Suprapubic skin (tissue), 3 donors: Measurements from ENCODE around the gene TMEM250.

Experiments used
- EP300 ChIP-seq: sonication (generic); formaldehyde crosslinking; IDR thresholded peaks from one replicate; pipeline ENCODE4 v1.6.1; 2017; ENCODE audit warnings: antibody characterized with exemption
- POLR2A ChIP-seq, 2 donors: fragments of 450-650 bp; IDR thresholded peaks; one replicate each; pipeline ENCODE4 v1.6.1; 2017; ENCODE audit warnings: antibody characterized with exemption in 2 of 2, mild to moderate bottlenecking in 2 of 2, moderate library complexity in 2 of 2
- TF ChIP-seq, protein P1 (sequence below), 2 donors: fragments of 200-600 bp in 1 of 2; fragments of 450-650 bp in 1 of 2; sonication (generic) in 1 of 2; IDR thresholded peaks; one replicate each; pipeline ENCODE4 v1.5.1; 2016 to 2019; ENCODE audit warnings: antibody characterized with exemption in 2 of 2, mild to moderate bottlenecking in 1 of 2, moderate library complexity in 1 of 2

DNA sequence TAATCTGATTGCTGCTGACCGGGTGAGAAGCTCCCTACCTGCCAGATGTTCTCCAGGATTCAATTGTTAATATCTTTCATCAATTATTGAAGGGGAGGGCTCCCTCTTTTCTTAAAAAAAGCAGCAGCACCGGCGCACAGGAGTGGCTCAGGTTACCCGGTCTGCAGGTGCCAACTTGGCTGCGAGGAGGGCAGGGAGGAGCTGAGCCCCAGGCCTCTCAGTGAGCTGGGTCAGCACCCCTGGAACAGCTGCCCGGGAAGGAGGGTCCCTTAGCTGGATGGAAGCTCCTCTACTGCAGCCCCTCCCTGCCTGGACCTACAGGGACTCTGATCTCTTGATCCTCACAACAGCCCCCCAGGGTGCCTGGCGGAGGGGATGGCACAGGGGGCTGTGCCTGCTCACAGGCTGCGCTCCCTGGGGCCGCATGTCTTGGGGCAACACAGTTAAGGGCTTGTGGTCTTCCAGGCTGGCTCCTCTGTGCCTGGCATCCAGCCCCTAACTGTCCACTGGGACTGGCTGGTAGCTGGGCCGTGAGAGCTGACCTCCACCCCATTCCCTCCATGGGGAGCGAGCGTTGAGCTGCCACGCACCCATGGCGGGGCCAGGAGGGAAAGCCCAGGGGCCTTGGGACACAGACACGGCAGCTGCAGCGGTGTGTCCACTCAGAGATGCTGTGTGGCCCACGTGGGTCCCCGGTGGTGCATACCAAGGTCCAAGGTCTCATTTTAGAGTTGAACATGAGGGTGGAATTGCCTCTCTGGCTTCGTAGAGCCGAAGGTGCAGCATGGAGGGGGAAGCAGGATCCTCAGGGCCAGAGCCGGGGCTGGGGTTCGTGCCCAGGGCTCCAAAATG, 28.6 kb upstream of the TMEM250 start:
- TF ChIP-seq, protein P1, sequence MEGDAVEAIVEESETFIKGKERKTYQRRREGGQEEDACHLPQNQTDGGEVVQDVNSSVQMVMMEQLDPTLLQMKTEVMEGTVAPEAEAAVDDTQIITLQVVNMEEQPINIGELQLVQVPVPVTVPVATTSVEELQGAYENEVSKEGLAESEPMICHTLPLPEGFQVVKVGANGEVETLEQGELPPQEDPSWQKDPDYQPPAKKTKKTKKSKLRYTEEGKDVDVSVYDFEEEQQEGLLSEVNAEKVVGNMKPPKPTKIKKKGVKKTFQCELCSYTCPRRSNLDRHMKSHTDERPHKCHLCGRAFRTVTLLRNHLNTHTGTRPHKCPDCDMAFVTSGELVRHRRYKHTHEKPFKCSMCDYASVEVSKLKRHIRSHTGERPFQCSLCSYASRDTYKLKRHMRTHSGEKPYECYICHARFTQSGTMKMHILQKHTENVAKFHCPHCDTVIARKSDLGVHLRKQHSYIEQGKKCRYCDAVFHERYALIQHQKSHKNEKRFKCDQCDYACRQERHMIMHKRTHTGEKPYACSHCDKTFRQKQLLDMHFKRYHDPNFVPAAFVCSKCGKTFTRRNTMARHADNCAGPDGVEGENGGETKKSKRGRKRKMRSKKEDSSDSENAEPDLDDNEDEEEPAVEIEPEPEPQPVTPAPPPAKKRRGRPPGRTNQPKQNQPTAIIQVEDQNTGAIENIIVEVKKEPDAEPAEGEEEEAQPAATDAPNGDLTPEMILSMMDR (IDR thresholded peaks at IDR 0.05): no peak
- TF ChIP-seq POLR2A (IDR thresholded peaks at IDR 0.05): no peak
- no peak for TF ChIP-seq EP300
